ENCODE data around the gene TLDC2. TPM values are rescaled to one million over a fixed set of nuclear protein-coding genes. Genes with fewer than 3 reads are reported as not detected.

The TLDC2 gene
- total RNA-seq, 1 experiment from 2014 or later, result 0.32 TPM

- no peak for TF ChIP-seq ATF3 (IDR thresholded peaks at IDR 0.05)
- TF ChIP-seq SIN3A (IDR thresholded peaks at IDR 0.05; ENCODE audit: low read depth), result no peak
- no peak for TF ChIP-seq CTCF (IDR thresholded peaks at IDR 0.05 in 2 of 3, conservative IDR thresholded peaks at IDR 0.05 in 1 of 3; ENCODE audit: borderline replicate concordance in 1 of 3, insufficient read depth in 1 of 3, low read depth in 2 of 3, low read length in 2 of 3)
- no peak for TF ChIP-seq CBX3 (IDR thresholded peaks at IDR 0.05; ENCODE audit: low read depth)
These were observed 30.5 kb upstream of the TLDC2 start (continued) for GRCh38 chr20:36845288-36845971.

- Histone ChIP-seq H2AFZ (ENCODE audit: low read depth, low read length, poor library complexity, severe bottlenecking) (no peak overlapping the region), H3K9me3 (ENCODE audit: control insufficient read depth in 1 of 2, insufficient read depth in 1 of 2, low read depth in 1 of 2, low read length in 2 of 2) (no peaks in the 10 kb centered on the region), H3K79me2 (ENCODE audit: insufficient read depth, low read length) (peaks cover 16% of the 10 kb centered on the region; the same call in 1 of the 2 replicates), H3K27me3 (ENCODE audit: insufficient read depth, low read length) (no peaks in the 10 kb centered on the region), H3K4me2 (ENCODE audit: low read length) (no peak overlapping the region), H3K9me2 (ENCODE audit: insufficient read depth) (no peaks in the 10 kb centered on the region), H3K4me3 (replicated peaks in 1 of 2; ENCODE audit: low read depth in 1 of 2, low read length in 2 of 2) (no peak overlapping the region), H3K27ac (ENCODE audit: low read depth, low read length) (no peak overlapping the region), H4K20me1 (ENCODE audit: insufficient read depth) (no peaks in the 10 kb centered on the region), H3K4me1 (ENCODE audit: control insufficient read depth in 1 of 2, insufficient read depth in 2 of 2, low read length in 2 of 2) (peaks cover 0 to 15% of the 10 kb centered on the region in 2 experiments; a peak in 2 of 4 replicates), H3K36me3 (ENCODE audit: control insufficient read depth in 1 of 2, insufficient read depth in 2 of 2, low read length in 2 of 2) (no peaks in the 10 kb centered on the region), H3K9ac (ENCODE audit: low read length) (no peak overlapping the region; the same call in 1 of the 2 replicates)
- ATAC-seq, result peak; percentile 61; the same call in 1 of the 2 replicates
- CTCF ChIA-PET, result interaction anchor here (1.1 kb wide), 1 partner anchor 11 kb away, joined by 7 read pairs; no protein-coding TSS in a partner anchor
- TF ChIP-seq MAX (IDR thresholded peaks at IDR 0.05), result peak; percentile 35; the same call in 1 of the 2 replicates
- TF ChIP-seq ELF1 (IDR thresholded peaks at IDR 0.05; ENCODE audit: borderline replicate concordance, low read depth), result no peak
- TF ChIP-seq EZH2 (IDR thresholded peaks at IDR 0.05), result no peak
- TF ChIP-seq EGR1 (IDR thresholded peaks at IDR 0.05; ENCODE audit: low read depth), result no peak
- no peak for TF ChIP-seq RAD21 (IDR thresholded peaks at IDR 0.05; ENCODE audit: low read depth)
- no peak for TF ChIP-seq FOSL1 (IDR thresholded peaks at IDR 0.05; ENCODE audit: low read depth)
- RAD21 ChIA-PET (ENCODE audit: low non-redundant PET in 1 of 2, low total read pairs in 2 of 2, uncharacterized antibody in 2 of 2, unreplicated experiment in 2 of 2), result no interaction called here
- intact Hi-C loops (cut with micrococcal nuclease), result no loop called here
- no peak for DNase-seq (ENCODE audit: low read depth, low spot score)
- BruUV-seq (replicated peaks), result no TSS peak
- POLR2A ChIA-PET, result interaction anchor here (2.0 kb wide), 1 partner anchor 11 kb away, joined by 7 read pairs; no protein-coding TSS in a partner anchor
These were observed 28.8 kb upstream of the TLDC2 start for GRCh38 chr20:36847009-36847709.
